A673 (cell line): ENCODE measurements around the gene OLFM1.

Experiments used
- EZH2 ChIP-seq: fragments of 200-600 bp; sonication (generic); IDR thresholded peaks from 2 replicates; pipeline ENCODE4 v1.6.1; 2017; ENCODE audit warnings: borderline replicate concordance, low read depth, mild to moderate bottlenecking, mixed read lengths, antibody characterized with exemption, low read length; ENCODE audit not compliant: poor library complexity, severe bottlenecking
- TF ChIP-seq, protein P1 (sequence below): fragments of 300-800, 200-600 bp; sonication (generic); conservative IDR thresholded peaks from 2 replicates; pipeline ENCODE4 v1.5.1; 2017; ENCODE audit warnings: low read depth, mild to moderate bottlenecking, antibody characterized with exemption, low read length, moderate library complexity, mixed read lengths

GRCh38 chr9:135048758-135049444 is 38.6 kb upstream of the OLFM1 start:
- TF ChIP-seq, protein P1, sequence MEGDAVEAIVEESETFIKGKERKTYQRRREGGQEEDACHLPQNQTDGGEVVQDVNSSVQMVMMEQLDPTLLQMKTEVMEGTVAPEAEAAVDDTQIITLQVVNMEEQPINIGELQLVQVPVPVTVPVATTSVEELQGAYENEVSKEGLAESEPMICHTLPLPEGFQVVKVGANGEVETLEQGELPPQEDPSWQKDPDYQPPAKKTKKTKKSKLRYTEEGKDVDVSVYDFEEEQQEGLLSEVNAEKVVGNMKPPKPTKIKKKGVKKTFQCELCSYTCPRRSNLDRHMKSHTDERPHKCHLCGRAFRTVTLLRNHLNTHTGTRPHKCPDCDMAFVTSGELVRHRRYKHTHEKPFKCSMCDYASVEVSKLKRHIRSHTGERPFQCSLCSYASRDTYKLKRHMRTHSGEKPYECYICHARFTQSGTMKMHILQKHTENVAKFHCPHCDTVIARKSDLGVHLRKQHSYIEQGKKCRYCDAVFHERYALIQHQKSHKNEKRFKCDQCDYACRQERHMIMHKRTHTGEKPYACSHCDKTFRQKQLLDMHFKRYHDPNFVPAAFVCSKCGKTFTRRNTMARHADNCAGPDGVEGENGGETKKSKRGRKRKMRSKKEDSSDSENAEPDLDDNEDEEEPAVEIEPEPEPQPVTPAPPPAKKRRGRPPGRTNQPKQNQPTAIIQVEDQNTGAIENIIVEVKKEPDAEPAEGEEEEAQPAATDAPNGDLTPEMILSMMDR: no peak
- TF ChIP-seq EZH2: no peak
